ENCODE measurements around the gene PCNX4. TPM values are rescaled to one million over a fixed set of nuclear protein-coding genes. Genes with fewer than 3 reads are reported as not detected.

PCNX4 gene
- total RNA-seq, 1 experiment from 2014 or later: 48.4 TPM

DNA sequence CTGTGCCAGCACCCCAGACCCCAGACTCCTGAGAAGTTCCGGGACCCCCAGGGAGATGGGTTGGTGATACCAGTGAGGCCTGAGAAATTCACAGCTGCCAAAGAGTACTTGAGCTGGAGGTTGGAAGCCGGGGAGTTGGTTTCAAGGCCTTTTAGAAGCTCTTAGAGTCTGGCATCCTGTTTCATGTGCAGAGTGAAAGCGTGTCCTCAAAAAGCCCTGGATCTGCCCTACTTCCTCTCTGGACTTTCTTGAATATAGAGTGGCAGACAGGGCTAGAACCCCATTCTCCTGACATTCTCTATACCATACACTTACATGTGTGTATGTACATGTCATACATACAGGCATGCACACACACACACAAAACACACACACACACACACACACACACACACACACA is 126.0 kb downstream of the PCNX4 start:
- intact Hi-C loops (cut with micrococcal nuclease): no loop called here
- ChIA-PET POLR2A (no interaction called here), CTCF (no interaction called here)

More for the DNA sequence above, 126.0 kb downstream of the PCNX4 start:
- Histone ChIP-seq H3K9ac (ENCODE audit: low read length) (no peak overlapping the region), H3K9me3 (ENCODE audit: control insufficient read depth in 1 of 2, insufficient read depth in 1 of 2, low read depth in 1 of 2, low read length in 2 of 2) (no peaks in the 10 kb centered on the region), H3K4me1 (ENCODE audit: control insufficient read depth in 1 of 2, insufficient read depth in 2 of 2, low read length in 2 of 2) (no peaks in the 10 kb centered on the region), H4K20me1 (ENCODE audit: insufficient read depth) (no peaks in the 10 kb centered on the region), H3K27ac (ENCODE audit: low read depth, low read length) (no peak overlapping the region), H3K4me3 (replicated peaks in 1 of 2; ENCODE audit: low read depth in 1 of 2, low read length in 2 of 2) (no peak overlapping the region), H2AFZ (ENCODE audit: low read depth, low read length, poor library complexity, severe bottlenecking) (no peak overlapping the region), H3K27me3 (ENCODE audit: insufficient read depth, low read length) (no peaks in the 10 kb centered on the region), H3K9me2 (ENCODE audit: insufficient read depth) (no peaks in the 10 kb centered on the region), H3K4me2 (ENCODE audit: low read length) (no peak overlapping the region), H3K79me2 (ENCODE audit: insufficient read depth, low read length) (no peaks in the 10 kb centered on the region), H3K36me3 (ENCODE audit: control insufficient read depth in 1 of 2, insufficient read depth in 2 of 2, low read length in 2 of 2) (no peaks in the 10 kb centered on the region)
- TF ChIP-seq SRF (IDR thresholded peaks at IDR 0.05; ENCODE audit: low read depth): no peak
- TF ChIP-seq SIN3A (IDR thresholded peaks at IDR 0.05; ENCODE audit: low read depth): no peak
- TF ChIP-seq MAX (IDR thresholded peaks at IDR 0.05): no peak
- TF ChIP-seq SP1 (IDR thresholded peaks at IDR 0.05; ENCODE audit: low read depth): no peak
- no peak for TF ChIP-seq JUND (IDR thresholded peaks at IDR 0.05)
- TF ChIP-seq EGR1 (IDR thresholded peaks at IDR 0.05; ENCODE audit: low read depth): no peak
- no TSS peak for BruUV-seq (replicated peaks)
- DNase-seq (ENCODE audit: low read depth, low spot score): no peak
- RAD21 ChIA-PET (ENCODE audit: low non-redundant PET in 1 of 2, low total read pairs in 2 of 2, uncharacterized antibody in 2 of 2, unreplicated experiment in 2 of 2): no interaction called here
- no peak for ATAC-seq

Other genes starting within 250 kb of the PCNX4 start
- gene RTN1, start 221.1 kb upstream of the PCNX4 start, total RNA-seq (2021; ENCODE audit: unreplicated experiment): 0.57 TPM
- gene LRRC9, start 171.8 kb upstream of the PCNX4 start, total RNA-seq (2021; ENCODE audit: unreplicated experiment): not detected
- 43.8 TPM for gene DHRS7, start 73.5 kb downstream of the PCNX4 start, total RNA-seq (2021; ENCODE audit: unreplicated experiment)
- gene PPM1A, start 157.3 kb downstream of the PCNX4 start, total RNA-seq (2021; ENCODE audit: unreplicated experiment): 32.8 TPM

All from HCT116 (cell line).